BLaER1 treated with 17β-estradiol and CSF1 and Interleukin-3, amounts not matched to agents 10 nM and 100 nM (cell line): ENCODE measurements around the gene MACO1.

Source experiments
- H3K27ac ChIP-seq, 11 experiments: shearing (Covaris generic); formaldehyde crosslinking; 2 replicates each; pipeline ENCODE4 v1.8.1; 2022
- H3K27me3 ChIP-seq, 11 experiments: shearing (Covaris generic); formaldehyde crosslinking; 2 replicates each; pipeline ENCODE4 v1.8.1; 2022
- H3K36me3 ChIP-seq, 11 experiments: shearing (Covaris generic); formaldehyde crosslinking; 2 replicates each; pipeline ENCODE4 v1.8.1; 2022
- H3K4me1 ChIP-seq, 10 experiments: shearing (Covaris generic); formaldehyde crosslinking; 2 replicates each; pipeline ENCODE4 v1.8.1; 2022
- H3K4me2 ChIP-seq, 11 experiments: shearing (Covaris generic); formaldehyde crosslinking; 2 replicates each; pipeline ENCODE4 v1.8.1; 2022
- H3K4me3 ChIP-seq, 10 experiments: shearing (Covaris generic); formaldehyde crosslinking; 2 replicates each; pipeline ENCODE4 v1.8.1; 2022
- H3K9ac ChIP-seq, 11 experiments: shearing (Covaris generic); formaldehyde crosslinking; 2 replicates each; pipeline ENCODE4 v1.8.1; 2022
- H3K9me3 ChIP-seq, 11 experiments: shearing (Covaris generic); formaldehyde crosslinking; replicated peaks in 1 of 11; 2 replicates each; pipeline ENCODE4 v1.8.1; 2022
- H4K20me1 ChIP-seq, 11 experiments: shearing (Covaris generic); formaldehyde crosslinking; 2 replicates each; pipeline ENCODE4 v1.8.1; 2022
- Cebpa-rat ChIP-seq, 11 experiments: shearing (Covaris generic); IDR thresholded peaks; 2 replicates each; pipeline ENCODE4 v1.8.1; 2022

Gene MACO1

DNA sequence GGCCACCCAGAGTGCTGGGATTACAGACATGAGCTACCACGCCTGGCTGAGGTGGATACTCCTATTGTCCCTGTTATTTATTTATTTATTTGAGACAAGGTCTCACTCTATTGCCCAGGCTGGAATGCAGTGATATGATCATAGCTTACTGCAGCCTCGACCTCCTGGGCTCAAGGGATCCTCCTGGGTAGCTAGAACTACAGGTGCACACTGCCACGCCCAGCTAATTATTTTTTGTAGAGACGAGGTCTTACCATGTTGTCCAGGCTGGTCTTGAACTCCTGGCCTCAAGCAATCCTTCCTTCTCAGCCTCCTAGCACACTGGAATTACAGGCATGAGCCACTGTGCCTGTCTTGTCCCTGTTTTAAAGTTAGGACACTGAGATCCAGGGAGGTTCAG, 117.9 kb downstream of the MACO1 start:
- H4K20me1 ChIP-seq: peaks cover 0 to 44% (median 14%) of the 10 kb centered on the region in 11 experiments; a peak in 14 of 22 replicates
- H3K27me3 ChIP-seq: peaks cover 0 to 12% (median 0%) of the 10 kb centered on the region in 11 experiments; a peak in 7 of 22 replicates
- no peaks in the 10 kb centered on the region for H3K36me3 ChIP-seq
- no peaks in the 10 kb centered on the region for H3K9me3 ChIP-seq
- H3K4me2 ChIP-seq: peak overlapping the region; percentile 65 to 98 (median 86)
- peak overlapping the region in 10 of 11 experiments; percentile 8 to 77 (median 68); a peak in 14 of 22 replicates for H3K9ac ChIP-seq
- peak overlapping the region in 1 of 10 experiments; percentile 48; a peak in 2 of 20 replicates for H3K4me3 ChIP-seq
- H3K4me1 ChIP-seq: peaks cover 41 to 98% (median 85%) of the 10 kb centered on the region in 10 experiments
- H3K27ac ChIP-seq: peak overlapping the region in 9 of 11 experiments; percentile 68 to 87 (median 79); a peak in 18 of 22 replicates
- no peak for TF ChIP-seq Cebpa-rat (IDR thresholded peaks at IDR 0.05)

DNA sequence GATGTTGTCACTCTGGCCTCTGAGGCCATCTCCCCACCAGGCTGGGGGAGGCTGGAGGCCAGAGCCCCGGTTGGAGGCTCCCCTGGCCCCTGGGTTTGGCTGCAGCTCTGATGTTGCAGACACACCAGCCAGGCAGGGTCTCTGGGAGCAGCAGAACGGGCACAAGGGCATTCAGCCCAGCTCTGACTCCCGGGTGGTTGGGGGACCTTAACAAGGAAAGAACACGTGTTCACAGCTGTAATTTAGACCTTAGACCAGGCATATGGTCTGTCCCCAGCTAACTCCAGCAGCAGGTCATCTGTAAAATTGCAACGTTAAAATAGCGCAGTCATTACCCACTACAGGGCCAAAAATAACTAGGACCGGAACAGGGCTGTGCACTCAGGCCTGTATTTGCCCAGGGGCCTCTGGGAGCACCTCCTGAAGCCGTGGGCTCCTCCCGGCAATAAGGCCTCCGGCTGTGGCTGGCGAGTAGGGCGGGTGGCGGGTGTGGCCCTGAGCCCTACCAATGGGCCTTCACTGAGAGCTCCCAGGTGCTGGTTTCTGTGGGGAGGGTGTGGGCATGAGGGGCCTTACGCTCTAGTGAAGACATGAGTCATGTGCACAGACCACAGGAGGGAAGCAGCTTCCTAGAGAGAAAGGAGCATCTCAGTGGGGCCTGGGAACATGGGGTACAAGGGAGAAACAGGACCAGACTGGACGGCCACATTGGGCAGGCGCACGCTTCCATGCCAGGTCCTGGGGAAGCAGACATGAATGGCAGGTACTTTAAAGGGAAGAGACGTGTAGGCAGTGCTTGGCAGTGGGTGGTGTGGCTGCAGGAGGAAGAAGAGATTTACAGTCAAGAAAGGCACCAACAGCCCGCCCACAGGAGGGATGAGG, 118.8 kb downstream of the MACO1 start:
- H3K27ac ChIP-seq: peak overlapping the region in 10 of 11 experiments; percentile 3 to 87 (median 77); a peak in 19 of 22 replicates
- peaks cover 0 to 44% (median 10%) of the 10 kb centered on the region in 11 experiments; a peak in 13 of 22 replicates for H4K20me1 ChIP-seq
- H3K36me3 ChIP-seq: peaks cover 0 to 4% (median 0%) of the 10 kb centered on the region in 11 experiments; a peak in 2 of 22 replicates
- TF ChIP-seq Cebpa-rat (IDR thresholded peaks at IDR 0.05): no peak
- peak overlapping the region in 7 of 10 experiments; percentile 5 to 48 (median 15); a peak in 9 of 20 replicates for H3K4me3 ChIP-seq
- no peaks in the 10 kb centered on the region for H3K9me3 ChIP-seq
- peak overlapping the region; percentile 8 to 77 (median 68); a peak in 20 of 22 replicates for H3K9ac ChIP-seq
- H3K4me1 ChIP-seq: peaks cover 35 to 99% (median 82%) of the 10 kb centered on the region in 10 experiments
- H3K27me3 ChIP-seq: peaks cover 0 to 6% (median 0%) of the 10 kb centered on the region in 11 experiments; a peak in 6 of 22 replicates
- H3K4me2 ChIP-seq: peak overlapping the region; percentile 65 to 98 (median 86)
